Aorta (tissue), 5 donors: ENCODE results near the gene MYBPC1. TPM values are rescaled to one million over a fixed set of nuclear protein-coding genes. Genes with fewer than 3 reads are reported as not detected.

Experiments used
- ATAC-seq: fragments of 200-7000 bp; cut with Tn5 transposase; one replicate; pipeline ENCODE4 v1.9.1; 2022; ENCODE audit warnings: moderate library complexity; ENCODE audit not compliant: low FRiP score
- DNase-seq, 2 donors: peaks; one replicate each; pipeline ENCODE4 v3.0.0-alpha.2; 2020
- H3K27ac ChIP-seq, 2 donors: one replicate each; pipeline ENCODE4 v1.5.1; 2013; ENCODE audit warnings: low read length in 2 of 2, mild to moderate bottlenecking in 2 of 2, moderate library complexity in 2 of 2, control low read depth in 1 of 2, inconsistent platforms in 1 of 2, low read depth in 1 of 2
- H3K27me3 ChIP-seq, 2 donors: one replicate each; pipeline ENCODE4 v1.6.1; 2013; ENCODE audit warnings: control low read depth in 1 of 2, low read length in 1 of 2, mild to moderate bottlenecking in 1 of 2, moderate library complexity in 1 of 2; ENCODE audit not compliant: insufficient read depth in 2 of 2, control insufficient read depth in 1 of 2
- H3K36me3 ChIP-seq, 2 donors: one replicate each; pipeline ENCODE4 v1.6.1; 2013; ENCODE audit warnings: control low read depth in 1 of 2, low read length in 1 of 2, mild to moderate bottlenecking in 1 of 2; ENCODE audit not compliant: insufficient read depth in 2 of 2, control insufficient read depth in 1 of 2
- H3K4me1 ChIP-seq, 2 donors: one replicate each; pipeline ENCODE4 v1.6.1; 2013; ENCODE audit warnings: low read length in 2 of 2, control low read depth in 1 of 2, mild to moderate bottlenecking in 1 of 2, moderate library complexity in 1 of 2; ENCODE audit not compliant: insufficient read depth in 2 of 2, control insufficient read depth in 1 of 2
- H3K4me3 ChIP-seq, 2 donors: one replicate each; pipeline ENCODE4 v1.5.1; 2013; ENCODE audit warnings: low read length in 2 of 2, control low read depth in 1 of 2, mild to moderate bottlenecking in 1 of 2
- H3K9me3 ChIP-seq: one replicate; pipeline ENCODE4 v1.6.1; 2013; ENCODE audit warnings: mild to moderate bottlenecking, low read length; ENCODE audit not compliant: control insufficient read depth
- WGBS, 2 donors: extraction: QIAGEN DNeasy Blood & Tissue Kit; methylation state at CpG; one replicate each; pipeline ENCODE4 v1.1.7; 2013; 5-methylcytosine and 5-hydroxymethylcytosine counted together
- intact Hi-C, 2 donors: fragments of 100-400 bp; cut with DNase I; formaldehyde crosslinking; loops; one replicate each; pipeline versions ENCODE4 v1.14.2 to v1.15.0; 2022
- polyA plus RNA-seq, 2 donors: library from polyadenylated mRNA; stranded (reverse); fragments of 200-250 nt; gene quantifications; one replicate each; pipeline ENCODE4 v1.2.3, GENCODE V29; 2013
- total RNA-seq, 2 donors: library from RNA; stranded (reverse); fragmentation: NEBNext Ultra II Directional; extraction: Animal tissue kit (Norgen Biotek cat#: 25700); gene quantifications; one replicate each; pipeline ENCODE4 v1.2.1, GENCODE V29; 2021
- donor health status: healthy with polysubstance abuse.
- donor health status: Bipolar disorder and iron deficiency.
- donor health status: DM: no; HTN: no; CAD: no.
- donor health status: DM: no; HTN: no; CAD: no.
- donor health status: DM: yes; HTN: yes; CAD: no.

MYBPC1 gene
- total and polyA plus RNA-seq, 4 donors: 0.36 TPM; not detected in 3

- WGBS, 2 donors: 0% methylated on average over 48 to 67 of the region's 67 CpGs
- Histone ChIP-seq H3K4me3 (peak overlapping the region; percentile 52 to 68), H3K36me3 (no peaks in the 10 kb centered on the region), H3K4me1 (peaks cover 0 to 2% of the 10 kb centered on the region in 2 donors), H3K9me3 (no peaks in the 10 kb centered on the region), H3K27me3 (no peaks in the 10 kb centered on the region), H3K27ac (peak overlapping the region; percentile 43 to 70)
- intact Hi-C loops: no loop called here
- ATAC-seq (peak; percentile 80), DNase-seq (peak; percentile 62 to 85)
Observed at GRCh38 chr12:101697930-101698799, 103.4 kb downstream of the MYBPC1 start.

DNA sequence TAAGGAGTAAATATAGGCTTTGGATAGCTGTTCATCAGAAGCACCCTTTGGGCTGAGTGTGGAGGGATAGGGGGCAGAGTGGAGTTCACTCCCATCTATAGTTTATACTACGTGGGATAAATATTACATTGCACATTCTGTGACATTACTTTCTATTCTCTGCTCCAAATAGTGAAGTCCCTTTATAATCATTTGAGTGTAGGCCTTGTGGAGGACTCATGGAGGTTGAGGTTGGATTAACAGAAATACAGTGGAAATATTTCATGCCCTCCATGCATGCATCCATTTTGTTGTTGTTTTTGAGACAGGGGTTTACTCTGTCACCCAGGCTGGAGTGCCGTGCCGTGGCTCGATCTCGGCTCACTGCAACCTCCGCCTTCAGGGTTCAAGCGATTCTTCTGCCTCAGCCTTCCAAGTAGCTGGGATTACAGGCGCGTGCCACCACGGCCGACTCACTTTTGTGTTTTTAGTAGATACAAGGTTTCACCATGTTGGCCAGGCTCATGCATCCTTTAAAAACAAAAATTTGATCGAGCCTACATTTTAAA, 104.1 kb downstream of the MYBPC1 start:
- H3K36me3 ChIP-seq: no peaks in the 10 kb centered on the region
- 81 to 82% methylated on average over 12 of the region's 12 CpGs for WGBS, 2 donors
- no peak overlapping the region for H3K27ac ChIP-seq
- H3K4me3 ChIP-seq: peak overlapping the region; percentile 52 to 68
- peaks cover 0 to 2% of the 10 kb centered on the region in 2 donors for H3K4me1 ChIP-seq
- no peak for DNase-seq
- intact Hi-C loops: no loop called here
- H3K27me3 ChIP-seq: no peaks in the 10 kb centered on the region
- no peaks in the 10 kb centered on the region for H3K9me3 ChIP-seq
- no peak for ATAC-seq

DNA sequence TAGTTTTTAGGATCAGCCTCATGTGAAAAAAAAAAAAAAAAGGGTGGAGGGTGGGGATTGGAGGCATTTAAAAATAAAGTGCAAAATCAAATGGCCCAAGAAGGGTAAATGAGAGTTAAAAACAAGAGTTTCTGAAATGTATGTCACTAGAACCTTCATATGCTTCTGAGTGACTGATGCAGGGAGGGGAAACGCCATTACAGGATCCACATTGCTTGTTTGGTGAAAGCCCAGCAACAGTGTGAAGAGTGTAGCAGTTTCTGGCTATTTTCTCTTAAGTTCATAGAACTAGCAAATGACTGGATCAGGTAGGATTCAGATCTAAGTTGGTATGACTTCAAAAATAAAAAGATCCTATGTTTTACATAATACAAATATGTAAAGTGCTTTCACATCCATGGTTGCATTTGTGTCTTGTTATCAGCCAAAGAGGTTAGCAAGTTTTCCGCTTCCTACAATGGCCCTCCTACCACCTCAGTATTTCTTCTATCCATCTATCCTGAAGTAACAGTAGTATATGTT, 105.6 kb downstream of the MYBPC1 start:
- H3K4me1 ChIP-seq: peaks cover 0 to 2% of the 10 kb centered on the region in 2 donors

DNA sequence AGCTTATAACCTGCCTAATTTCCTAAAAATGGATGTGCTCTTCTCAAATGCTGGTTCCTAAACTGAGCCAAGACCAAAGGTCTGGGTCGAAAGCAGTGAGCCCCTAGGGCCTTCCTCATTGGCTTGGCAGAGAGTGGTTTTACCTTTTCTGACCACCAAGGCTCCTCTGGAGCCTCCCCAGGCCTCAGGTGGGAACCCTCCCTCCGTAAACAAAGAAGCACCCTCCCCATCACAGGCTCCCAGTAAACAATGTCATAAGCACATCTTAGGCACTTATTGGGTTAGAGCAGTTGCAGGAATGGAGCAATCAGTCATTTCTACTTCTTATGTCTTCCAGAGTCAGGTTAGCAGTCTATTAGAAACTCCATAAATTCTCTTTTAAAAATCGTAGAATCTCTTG, 108.7 kb downstream of the MYBPC1 start:
- H3K4me1 ChIP-seq: peaks cover 0 to 2% of the 10 kb centered on the region in 2 donors
- intact Hi-C loops: no loop called here
- WGBS, 2 donors: 84 to 88% methylated on average over 3 of the region's 3 CpGs

More for the DNA sequence above, 105.6 kb downstream of the MYBPC1 start:
- Histone ChIP-seq H3K9me3 (no peaks in the 10 kb centered on the region), H3K36me3 (no peaks in the 10 kb centered on the region), H3K27ac (no peak overlapping the region), H3K4me3 (no peak overlapping the region), H3K27me3 (no peaks in the 10 kb centered on the region)
- ATAC-seq (no peak), DNase-seq (no peak)
- intact Hi-C loops: no loop called here
- 88 to 89% methylated on average over 2 of the region's 2 CpGs for WGBS, 2 donors

DNA sequence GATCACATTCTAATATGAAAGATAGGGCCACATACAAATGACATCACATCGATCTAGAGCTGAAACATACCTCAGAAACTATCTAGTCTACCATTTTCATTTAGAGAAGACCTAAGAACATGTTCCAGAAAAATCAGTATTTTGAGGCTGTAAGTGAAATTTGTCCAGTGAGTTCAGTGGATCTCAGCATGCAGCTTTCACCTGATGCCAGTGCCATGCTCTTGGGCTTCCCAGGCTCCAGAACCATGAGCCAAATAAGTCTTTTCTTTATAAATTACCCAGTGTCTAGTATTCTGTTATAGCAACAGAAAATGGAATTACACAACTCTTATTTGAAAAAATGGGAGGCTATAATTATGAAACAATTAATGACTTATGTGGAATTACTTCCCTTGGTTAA, 111.6 kb downstream of the MYBPC1 start:
- Histone ChIP-seq H3K27ac (no peak overlapping the region), H3K27me3 (no peaks in the 10 kb centered on the region), H3K36me3 (no peaks in the 10 kb centered on the region), H3K4me1 (peaks cover 0 to 2% of the 10 kb centered on the region in 2 donors), H3K9me3 (no peaks in the 10 kb centered on the region), H3K4me3 (no peak overlapping the region)
- no peak for DNase-seq
- ATAC-seq: no peak
- intact Hi-C loops: no loop called here
- 99 to 100% methylated on average over 1 of the region's 1 CpG for WGBS, 2 donors

More for the DNA sequence above, 108.7 kb downstream of the MYBPC1 start:
- Histone ChIP-seq H3K27me3 (no peaks in the 10 kb centered on the region), H3K9me3 (no peaks in the 10 kb centered on the region), H3K4me3 (no peak overlapping the region), H3K27ac (no peak overlapping the region), H3K36me3 (no peaks in the 10 kb centered on the region)
- no peak for ATAC-seq
- no peak for DNase-seq

- DNase-seq (no peak), ATAC-seq (no peak)
- no peak overlapping the region for H3K27ac ChIP-seq
- intact Hi-C loops: no loop called here
- no peaks in the 10 kb centered on the region for H3K9me3 ChIP-seq
- peaks cover 0 to 2% of the 10 kb centered on the region in 2 donors for H3K4me1 ChIP-seq
- H3K27me3 ChIP-seq: no peaks in the 10 kb centered on the region
- H3K4me3 ChIP-seq: no peak overlapping the region
- no peaks in the 10 kb centered on the region for H3K36me3 ChIP-seq
Observed at GRCh38 chr12:101707131-101707782, 112.5 kb downstream of the MYBPC1 start.

DNA sequence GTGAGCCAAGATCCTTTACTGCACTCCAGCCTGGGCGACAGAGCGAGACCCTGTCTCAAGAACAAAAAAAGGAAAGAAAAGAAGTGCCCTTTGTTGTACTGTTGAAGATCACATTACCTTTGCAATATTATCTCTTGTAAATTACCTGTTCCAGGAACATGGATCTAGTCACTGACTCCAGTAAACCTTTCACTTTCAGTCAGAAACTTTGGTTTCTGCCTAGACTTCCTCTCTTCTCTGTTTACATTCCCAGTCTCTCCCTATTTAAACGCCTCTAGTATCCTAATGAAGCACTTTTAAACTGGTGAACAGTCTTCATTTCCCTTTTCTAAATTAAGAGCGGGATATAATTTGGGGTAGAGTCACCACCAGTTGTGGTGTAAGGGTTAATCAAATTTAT, 115.5 kb downstream of the MYBPC1 start:
- DNase-seq (no peak), ATAC-seq (no peak)
- H3K4me3 ChIP-seq: no peak overlapping the region
- H3K27me3 ChIP-seq: no peaks in the 10 kb centered on the region
- H3K4me1 ChIP-seq: peaks cover 0 to 2% of the 10 kb centered on the region in 2 donors
- H3K9me3 ChIP-seq: no peaks in the 10 kb centered on the region
- no peaks in the 10 kb centered on the region for H3K36me3 ChIP-seq
- no peak overlapping the region for H3K27ac ChIP-seq
- intact Hi-C loops: no loop called here
- WGBS, 2 donors: 94 to 95% methylated on average over 4 of the region's 4 CpGs

- Histone ChIP-seq H3K4me1 (peaks cover 0 to 2% of the 10 kb centered on the region in 2 donors), H3K9me3 (no peaks in the 10 kb centered on the region), H3K27ac (no peak overlapping the region), H3K36me3 (no peaks in the 10 kb centered on the region), H3K27me3 (no peaks in the 10 kb centered on the region), H3K4me3 (no peak overlapping the region)
- ATAC-seq (peak; percentile 79), DNase-seq (peak in 1 of 2 donors; percentile 64)
- intact Hi-C loops: no loop called here
- WGBS, 2 donors: 66 to 75% methylated on average over 5 of the region's 5 CpGs
Observed at GRCh38 chr12:101713059-101713682, 118.4 kb downstream of the MYBPC1 start.
